Left lung (tissue), 10 donors: Measurements from ENCODE around the gene NAIF1. TPM values are rescaled to one million over a fixed set of nuclear protein-coding genes. Genes with fewer than 3 reads are reported as not detected.
"Not testable (repeated sequence)": the region's sequence is repeated elsewhere in the genome, so short reads cannot be mapped to it uniquely, and the experiment has no call there.

Source experiments
- ATAC-seq: fragments of 200-7000 bp; cut with Tn5 transposase; one replicate; pipeline ENCODE4 v1.9.1; 2020; ENCODE audit warnings: moderate library complexity
- DNase-seq, 4 donors: peaks; one replicate each; pipeline ENCODE4 v3.0.0-alpha.2; 2013 to 2020
- H3K27ac ChIP-seq, 2 donors: fragments of 200-600 bp; sonication (generic) in 1 of 2; one replicate each; pipeline versions ENCODE4 v1.5.0 to v1.8.0; 2020 to 2021
- H3K27me3 ChIP-seq, 2 donors: fragments of 200-600 bp; sonication (generic) in 1 of 2; one replicate each; pipeline versions ENCODE4 v1.5.0 to v1.8.0; 2020 to 2021
- H3K36me3 ChIP-seq, 2 donors: fragments of 200-600 bp; sonication (generic) in 1 of 2; one replicate each; pipeline versions ENCODE4 v1.5.0 to v1.8.0; 2020 to 2021
- H3K4me1 ChIP-seq, 2 donors: fragments of 200-600 bp; one replicate each; pipeline ENCODE4 v1.8.0; 2021
- H3K4me3 ChIP-seq, 2 donors: fragments of 200-600 bp; sonication (generic) in 1 of 2; one replicate each; pipeline versions ENCODE4 v1.5.0 to v1.8.0; 2020 to 2021; ENCODE audit warnings: mild to moderate bottlenecking in 1 of 2
- H3K9me3 ChIP-seq, 2 donors: fragments of 200-600 bp; sonication (generic) in 1 of 2; one replicate each; pipeline versions ENCODE4 v1.5.0 to v1.8.0; 2020 to 2021
- CTCF ChIP-seq, 2 donors: fragments of 200-600 bp; sonication (generic) in 1 of 2; IDR thresholded peaks; one replicate each; pipeline versions ENCODE4 v1.5.0 to v1.8.0; 2021; ENCODE audit warnings: antibody characterized with exemption in 2 of 2
- intact Hi-C, 2 donors: fragments of 100-400 bp; cut with DNase I; formaldehyde crosslinking; loops; one replicate each; pipeline versions ENCODE4 v1.11.2 to v1.14.2; 2022
- polyA plus RNA-seq, 6 donors: library from polyadenylated mRNA; unstranded; fragments of 120-200 nt; gene quantifications; one replicate each; pipeline ENCODE4 v1.2.1, GENCODE V29; 2013; ENCODE audit not compliant: insufficient read length in 6 of 6
- total RNA-seq, 2 donors: library from RNA; stranded (reverse); fragmentation: NEBNext Ultra II Directional; extraction: Animal tissue kit (Norgen Biotek cat#: 25700); gene quantifications; one replicate each; pipeline ENCODE4 v1.2.1, GENCODE V29; 2021
- donor health status: DM: no; HTN: yes; CAD: no.
- donor health status: DM: no; HTN: no; CAD: no.

Gene NAIF1
- total and polyA plus RNA-seq, 8 donors: 7.7 to 11.5 (median 9.4) TPM

- no peak overlapping the region for H3K27ac ChIP-seq
- ATAC-seq: no peak
- H3K4me3 ChIP-seq: no peak overlapping the region
- no peak for DNase-seq
- no peaks in the 10 kb centered on the region for H3K4me1 ChIP-seq
- no peaks in the 10 kb centered on the region for H3K36me3 ChIP-seq
- intact Hi-C loops: no loop called here
- no peak for TF ChIP-seq CTCF (IDR thresholded peaks at IDR 0.05)
- H3K9me3 ChIP-seq: no peaks in the 10 kb centered on the region
- no peaks in the 10 kb centered on the region for H3K27me3 ChIP-seq
These were observed 25.1 kb downstream of the NAIF1 start for GRCh38 chr9:128042043-128042442.

GRCh38 chr9:128040783-128041182 lies 26.3 kb downstream of the NAIF1 start:
- H3K36me3 ChIP-seq, H3K27me3 ChIP-seq, H3K4me1 ChIP-seq, H3K27ac ChIP-seq, H3K4me3 ChIP-seq, intact Hi-C loops, DNase-seq, H3K9me3 ChIP-seq, ATAC-seq: not testable (repeated sequence)

- not testable (repeated sequence) for H3K9me3 ChIP-seq, H3K4me1 ChIP-seq, ATAC-seq, H3K27ac ChIP-seq, H3K27me3 ChIP-seq, DNase-seq, H3K36me3 ChIP-seq, H3K4me3 ChIP-seq
- intact Hi-C loops: loop anchor here in 1 of 2 donors (10.0 kb wide), 1 partner anchor 92 kb away; no protein-coding TSS in a partner anchor
These were observed 30.6 kb downstream of the NAIF1 start for GRCh38 chr9:128036522-128036921.

- DNase-seq: peak; percentile 28 to 79 (median 70)
These were observed 32.1 kb downstream of the NAIF1 start for GRCh38 chr9:128034821-128035652.

GRCh38 chr9:128033609-128034008 lies 33.5 kb downstream of the NAIF1 start:
- Histone ChIP-seq H3K4me1 (peaks cover 0 to 2% of the 10 kb centered on the region in 2 donors), H3K27ac (no peak overlapping the region), H3K36me3 (no peaks in the 10 kb centered on the region), H3K4me3 (no peak overlapping the region), H3K27me3 (no peaks in the 10 kb centered on the region), H3K9me3 (no peaks in the 10 kb centered on the region)
- intact Hi-C loops: loop anchor here (2.0 to 10.0 kb wide), 2 partner anchors 89 to 91 kb away; no protein-coding TSS in a partner anchor
- TF ChIP-seq CTCF (IDR thresholded peaks at IDR 0.05): no peak
- DNase-seq (no peak), ATAC-seq (no peak)

More at GRCh38 chr9:128034821-128035652, 32.1 kb downstream of the NAIF1 start:
- Histone ChIP-seq H3K27me3 (no peaks in the 10 kb centered on the region), H3K4me1 (peaks cover 0 to 2% of the 10 kb centered on the region in 2 donors), H3K9me3 (no peaks in the 10 kb centered on the region), H3K27ac (no peak overlapping the region), H3K36me3 (no peaks in the 10 kb centered on the region), H3K4me3 (no peak overlapping the region)
- TF ChIP-seq CTCF (IDR thresholded peaks at IDR 0.05): peak; percentile 76 to 93
- intact Hi-C loops: loop anchor here (2.0 to 10.0 kb wide), 2 partner anchors 90 to 92 kb away; no protein-coding TSS in a partner anchor
- ATAC-seq: peak; percentile 99

- H3K4me1 ChIP-seq: peaks cover 0 to 20% of the 10 kb centered on the region in 2 donors
- no peak for TF ChIP-seq CTCF (IDR thresholded peaks at IDR 0.05)
- no peaks in the 10 kb centered on the region for H3K9me3 ChIP-seq
- no peaks in the 10 kb centered on the region for H3K36me3 ChIP-seq
- peak overlapping the region in 1 of 2 donors; percentile 59 for H3K27ac ChIP-seq
- intact Hi-C loops: no loop called here
- no peak overlapping the region for H3K4me3 ChIP-seq
- no peak for DNase-seq
- ATAC-seq: no peak
- no peaks in the 10 kb centered on the region for H3K27me3 ChIP-seq
These were observed 39.4 kb downstream of the NAIF1 start for GRCh38 chr9:128027705-128028104.
